SKM-1 (cell line): Measurements from ENCODE around the gene GOLGA6B.
"Not testable (repeated sequence)": the region's sequence is repeated elsewhere in the genome, so short reads cannot be mapped to it uniquely, and the experiment has no call there.

Experiments
- DNase-seq: peaks from one replicate; lab custom pipeline; 2025; ENCODE audit not compliant: unreplicated experiment; lab: John Stamatoyannopoulos, UW

GOLGA6B gene

GRCh38 chr15:72665706-72666105, 11.2 kb downstream of the GOLGA6B start:
- not testable (repeated sequence) for DNase-seq

DNA sequence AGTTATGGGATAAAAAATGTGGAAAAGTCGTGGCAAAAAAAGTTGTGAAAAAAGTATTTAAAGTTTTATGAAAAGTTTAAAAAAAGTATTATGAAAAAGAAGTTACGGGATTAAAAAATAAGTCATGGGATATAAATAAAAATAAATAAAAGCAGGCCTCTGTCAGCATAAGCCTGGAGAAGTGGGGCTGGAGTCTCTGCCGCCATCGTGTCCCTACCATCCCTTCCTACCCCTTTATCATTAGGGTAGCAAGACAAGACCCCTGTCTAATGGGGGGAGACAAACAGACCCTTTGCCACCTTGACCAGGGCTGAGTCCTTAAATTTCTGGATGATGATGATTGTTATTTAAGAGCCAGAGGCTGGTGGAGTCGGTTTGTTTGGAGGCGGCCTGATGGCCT, 15.3 kb downstream of the GOLGA6B start:
- not testable (repeated sequence) for DNase-seq

DNA sequence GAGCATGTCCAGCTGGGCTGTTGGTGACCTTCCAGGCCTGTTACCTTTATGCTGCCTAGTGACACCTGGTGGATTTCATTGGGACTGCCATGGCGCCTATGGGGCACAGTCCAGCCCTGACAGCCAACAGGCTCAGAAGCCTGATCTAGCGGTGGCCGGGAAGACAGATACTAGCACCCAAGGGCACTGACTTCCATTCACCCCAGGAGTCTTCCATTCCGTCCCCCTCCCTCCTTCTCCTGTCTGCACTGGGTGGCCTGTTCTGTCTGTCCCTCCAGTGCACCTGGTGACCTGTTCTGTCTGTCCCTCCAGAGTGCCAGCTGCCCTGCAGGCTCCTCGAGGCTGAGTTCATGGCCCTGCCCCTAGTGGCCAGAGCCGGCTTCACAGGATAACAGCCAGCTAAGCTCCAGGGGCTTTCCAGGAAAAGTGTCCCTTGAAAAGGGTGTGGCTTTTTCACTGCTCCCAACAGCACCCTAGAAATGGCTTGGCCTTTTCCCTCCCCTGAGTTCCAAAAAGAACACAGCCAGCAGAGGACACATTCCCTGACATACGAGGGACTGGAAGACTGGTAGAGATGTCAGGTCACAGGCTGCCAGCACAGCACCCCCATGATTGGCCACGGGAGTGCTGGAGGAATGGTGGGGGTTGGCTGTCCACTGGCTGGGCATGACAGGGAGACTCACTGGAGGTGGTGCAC, 16.3 kb downstream of the GOLGA6B start:
- not testable (repeated sequence) for DNase-seq

GRCh38 chr15:72671525-72671924, 17.0 kb downstream of the GOLGA6B start:
- DNase-seq, result no peak

GRCh38 chr15:72676838-72677237, 22.3 kb downstream of the GOLGA6B start:
- no peak for DNase-seq

GRCh38 chr15:72680931-72681330, 26.4 kb downstream of the GOLGA6B start:
- DNase-seq, result no peak

GRCh38 chr15:72682772-72683171, 28.3 kb downstream of the GOLGA6B start:
- DNase-seq, result no peak

GRCh38 chr15:72685301-72685924, 30.9 kb downstream of the GOLGA6B start:
- DNase-seq, result no peak

DNA sequence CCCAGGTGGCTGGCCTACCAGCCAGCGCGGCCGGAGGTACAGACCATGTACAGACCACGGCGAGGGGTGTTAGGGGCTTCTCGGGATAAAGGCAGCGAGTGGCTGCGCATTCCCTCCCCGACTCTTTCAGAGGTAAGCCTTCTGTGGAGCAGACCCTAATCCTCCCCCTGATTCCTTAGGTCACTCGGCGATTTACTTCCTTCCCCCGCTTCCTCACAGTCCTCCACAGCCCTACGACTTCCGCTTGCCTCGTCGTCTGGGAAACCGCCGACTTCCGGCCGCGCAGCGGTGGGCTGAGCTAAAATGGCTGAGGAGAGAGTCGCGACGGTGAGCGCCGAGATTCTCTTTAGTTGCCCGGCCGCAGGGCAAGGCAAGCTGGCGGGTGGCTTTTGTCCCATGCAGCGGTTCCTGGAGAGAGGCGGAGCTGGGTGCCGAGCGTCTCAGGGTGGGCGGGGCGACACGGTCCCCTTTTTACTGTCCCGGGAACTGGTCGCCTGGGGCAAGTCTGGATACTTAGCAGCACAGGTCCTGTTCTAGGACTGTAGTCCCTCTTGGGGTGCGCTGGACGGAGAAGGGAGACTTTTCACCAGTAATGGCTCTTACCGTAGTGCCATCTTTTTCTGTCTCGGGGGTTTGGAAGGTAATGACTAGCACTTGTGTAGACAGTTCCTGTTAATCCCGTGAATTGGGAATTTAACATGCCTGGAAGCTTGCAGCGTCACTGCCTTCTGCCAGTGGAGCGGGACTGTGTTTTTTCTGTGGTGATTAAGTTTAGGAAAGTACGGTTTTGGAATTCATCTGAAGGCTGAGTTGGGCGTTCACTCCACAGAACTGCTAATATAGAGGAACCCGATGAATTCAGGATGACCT, 31.7 kb downstream of the GOLGA6B start, which contains the start of the genes BBS4 and HIGD2B:
TSS of gene BBS4 (plus strand) at position 283 of the 870 bp plus-strand sequence. CDS start at position 304, 21 bp downstream.
TSS of gene HIGD2B (minus strand) at position 258 of the 870 bp plus-strand sequence. CDS start 9,808 bp downstream, outside the sequence.
- DNase-seq, result no peak

DNA sequence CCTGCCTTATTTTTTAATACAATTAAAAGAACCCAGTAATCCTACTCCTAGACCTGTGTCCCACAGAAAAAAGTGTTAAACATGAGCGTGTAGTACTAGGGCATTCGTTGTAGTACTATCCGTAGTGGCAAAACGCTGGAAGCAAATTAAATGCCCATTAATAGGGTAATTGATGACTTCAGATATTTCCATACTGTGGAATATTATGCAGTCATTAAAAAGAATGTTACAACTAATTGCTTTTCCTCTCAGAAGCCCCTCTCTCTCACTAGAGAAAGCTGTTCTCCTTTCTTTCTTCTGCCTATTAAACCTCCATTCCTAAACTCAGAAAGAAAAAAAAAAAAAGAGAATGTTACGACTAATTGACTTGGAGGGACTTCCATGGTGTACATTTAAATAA, 34.2 kb downstream of the GOLGA6B start:
- DNase-seq, result no peak

DNA sequence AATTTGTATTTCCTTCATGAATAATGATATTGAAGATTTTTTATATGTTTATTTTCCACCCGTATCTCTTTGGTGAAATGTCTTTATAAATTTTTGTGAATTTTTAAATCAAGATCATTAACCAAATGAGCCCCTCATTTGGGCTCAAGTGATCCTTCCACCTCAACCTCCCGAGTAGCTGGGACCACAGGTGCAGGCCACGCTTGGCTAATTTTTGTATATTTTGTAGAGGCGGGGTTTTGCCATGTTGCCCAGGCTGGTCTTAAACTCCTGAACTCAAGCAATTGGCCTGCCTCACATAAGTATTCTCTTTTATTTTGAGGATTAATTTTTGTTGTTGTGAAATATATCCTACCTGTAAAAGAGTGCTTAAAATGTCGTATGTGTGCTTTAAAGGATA, 36.4 kb downstream of the GOLGA6B start:
- DNase-seq, result no peak

DNA sequence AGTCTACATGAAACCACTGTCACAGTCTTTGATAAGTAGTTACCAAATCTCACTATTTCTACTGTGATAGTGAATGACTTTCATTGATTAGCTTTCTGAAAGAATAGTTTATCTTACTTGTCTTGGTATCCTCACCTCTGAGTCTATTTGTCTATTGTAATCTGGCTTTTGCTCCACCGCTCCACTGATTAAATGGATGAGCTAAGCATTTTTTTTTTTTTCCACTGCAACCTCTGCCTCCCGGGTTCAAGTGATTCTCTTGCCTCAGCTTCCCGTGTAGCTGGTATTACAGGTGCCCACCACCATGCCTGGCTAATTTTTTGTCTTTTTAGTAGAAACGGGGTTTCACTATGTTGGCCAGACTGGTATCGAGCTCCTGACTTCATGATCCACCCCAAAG, 44.4 kb downstream of the GOLGA6B start:
- DNase-seq, result no peak

DNA sequence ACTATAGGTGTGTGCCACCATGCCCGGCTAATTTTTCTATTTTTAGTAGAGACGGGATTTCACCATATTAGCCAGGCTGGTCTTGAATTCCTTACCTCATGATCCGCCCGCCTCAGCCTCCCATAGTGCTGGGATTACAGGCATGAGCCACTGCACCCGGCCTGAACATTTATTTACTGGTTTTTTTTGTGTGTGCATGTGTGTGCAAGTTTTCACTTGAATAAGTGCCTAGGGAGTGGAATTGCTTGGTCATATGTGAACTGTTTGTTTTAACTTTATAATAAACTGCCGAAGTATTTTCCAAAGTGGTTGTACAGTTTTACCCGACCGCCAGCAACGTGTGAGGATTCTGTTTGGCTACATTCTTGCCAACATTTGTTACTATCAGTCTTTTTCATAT, 45.6 kb downstream of the GOLGA6B start:
- DNase-seq, result no peak

DNA sequence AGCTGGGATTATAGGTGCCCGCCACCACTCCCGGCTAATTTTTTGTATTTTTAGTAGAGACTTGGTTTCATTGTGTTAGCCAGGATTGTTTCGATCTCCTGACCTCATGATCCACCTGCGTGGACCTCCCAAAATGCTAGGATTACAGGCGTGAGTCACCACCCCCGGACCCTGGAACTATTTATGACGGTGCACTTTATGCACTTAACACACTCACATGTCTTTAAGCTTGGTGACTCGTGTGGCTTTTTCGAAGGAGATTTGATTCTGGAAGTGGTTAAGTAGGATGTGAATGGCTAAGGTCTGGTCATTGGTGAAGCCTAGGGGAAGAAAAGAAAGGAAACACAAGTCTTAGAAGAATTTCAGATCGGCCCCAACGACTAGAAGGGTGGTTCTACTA, 51.8 kb downstream of the GOLGA6B start:
- no peak for DNase-seq

- not testable (repeated sequence) for DNase-seq
Measured at GRCh38 chr15:72708551-72709303, 54.2 kb downstream of the GOLGA6B start.
